Cardiac muscle cell (in vitro differentiated cells and primary cell): ENCODE results near the gene HARS1. TPM values are rescaled to one million over a fixed set of nuclear protein-coding genes. Genes with fewer than 3 reads are reported as not detected.
"Not testable (repeated sequence)": the region's sequence is repeated elsewhere in the genome, so short reads cannot be mapped to it uniquely, and the experiment has no call there.

Experiments used
- DNase-seq, 2 donors: peaks; one replicate each; pipeline versions ENCODE4 v3.0.0 to v3.0.0-alpha.2; 2010 to 2017; ENCODE audit warnings: low read depth in 1 of 2, low spot score in 1 of 2
- H3K27ac ChIP-seq: fragments of 200-600 bp; sonication (generic); 2 replicates; pipeline ENCODE4 v1.5.1; 2016
- H3K27me3 ChIP-seq: fragments of 200-600 bp; sonication (generic); 2 replicates; pipeline ENCODE4 v1.6.0; 2016; ENCODE audit warnings: control low read depth
- H3K36me3 ChIP-seq: fragments of 200-600 bp; sonication (generic); 2 replicates; pipeline ENCODE4 v1.5.1; 2016; ENCODE audit warnings: control low read depth
- H3K4me1 ChIP-seq: fragments of 200-600 bp; sonication (generic); 2 replicates; pipeline ENCODE4 v1.8.1; 2017; ENCODE audit warnings: low read depth, mild to moderate bottlenecking, mixed run types
- H3K4me3 ChIP-seq: fragments of 200-600 bp; sonication (generic); 2 replicates; pipeline ENCODE4 v1.5.1; 2016; ENCODE audit warnings: mild to moderate bottlenecking
- H3K9me3 ChIP-seq: fragments of 200-600 bp; sonication (generic); 2 replicates; pipeline ENCODE4 v1.5.1; 2017; ENCODE audit warnings: low read depth, mild to moderate bottlenecking, control low read depth
- CTCF ChIP-seq: IDR thresholded peaks from 2 replicates; pipeline ENCODE4 v1.5.1; 2012; ENCODE audit warnings: low read depth, mild to moderate bottlenecking, low read length
- polyA plus RNA-seq: library from polyadenylated mRNA; unstranded; fragments of >200 nt; fragmentation: Nextera tagmentation; extraction: Ambion mirVana; gene quantifications from 2 replicates; pipeline ENCODE4 v1.2.1, GENCODE V29; 2016
- total RNA-seq: library from RNA; depleted of rRNA; stranded (reverse); fragments of >200 nt; gene quantifications from 2 replicates; pipeline ENCODE4 v1.2.3, GENCODE V29; 2016

The HARS1 gene
- total and polyA plus RNA-seq, 2 experiments from 2014 or later, result 43.0 to 94.1 TPM

DNA sequence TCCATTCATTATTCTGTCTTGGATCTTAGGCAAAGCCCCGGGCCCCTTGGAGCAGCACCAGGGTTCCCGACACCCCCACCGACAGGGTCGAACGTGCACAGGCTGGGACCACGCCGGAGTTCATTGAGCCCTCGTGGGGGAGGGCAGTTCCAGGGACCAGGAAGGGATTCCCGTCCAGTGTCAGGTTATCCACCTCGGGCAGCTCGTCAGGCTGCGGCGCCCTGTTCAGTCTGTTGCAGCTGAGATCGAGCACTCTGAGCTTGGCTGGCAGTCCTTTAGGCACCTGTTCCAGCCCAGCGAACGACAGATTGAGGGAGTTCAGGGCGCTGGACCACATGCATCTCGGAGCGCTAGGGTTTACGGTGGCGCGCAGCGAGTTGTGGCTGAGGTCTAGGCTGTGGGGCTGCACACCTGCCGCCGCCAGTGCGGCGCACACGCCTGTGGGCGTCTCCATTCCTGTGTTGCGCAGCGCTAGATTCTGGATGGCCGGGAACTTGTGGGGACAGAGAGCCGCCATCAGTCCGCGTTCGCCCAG is 59.3 kb downstream of the HARS1 start:
- Histone ChIP-seq H3K9me3 (no peaks in the 10 kb centered on the region), H3K4me3 (no peak overlapping the region), H3K27me3 (no peaks in the 10 kb centered on the region), H3K4me1 (no peaks in the 10 kb centered on the region), H3K36me3 (no peaks in the 10 kb centered on the region), H3K27ac (no peak overlapping the region)
- TF ChIP-seq CTCF, result no peak
- DNase-seq, result no peak

DNA sequence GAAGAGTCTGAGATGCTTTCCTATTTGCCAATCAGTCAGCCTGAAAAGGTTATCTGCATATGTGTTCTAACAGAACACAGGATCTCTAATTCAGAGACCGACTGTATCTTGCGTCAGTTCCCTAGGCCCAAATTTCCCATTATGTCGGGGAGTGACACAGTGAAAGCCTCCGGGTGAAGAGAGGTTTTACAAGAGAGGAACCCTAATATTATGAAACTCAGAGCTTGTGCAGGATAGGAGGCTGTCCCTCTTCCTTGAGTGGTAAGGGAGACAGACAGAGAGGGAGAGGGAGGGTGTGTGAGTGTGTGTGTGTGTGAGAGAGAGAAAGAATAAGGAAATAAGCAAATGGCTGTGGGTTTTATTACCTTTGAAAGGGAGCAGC is 60.1 kb downstream of the HARS1 start:
- Histone ChIP-seq H3K9me3 (no peaks in the 10 kb centered on the region), H3K36me3 (no peaks in the 10 kb centered on the region), H3K27ac (no peak overlapping the region), H3K27me3 (no peaks in the 10 kb centered on the region), H3K4me3 (no peak overlapping the region), H3K4me1 (no peaks in the 10 kb centered on the region)
- no peak for DNase-seq
- no peak for TF ChIP-seq CTCF

GRCh38 chr5:140630292-140631035 is 60.7 kb downstream of the HARS1 start:
- Histone ChIP-seq H3K4me1 (no peaks in the 10 kb centered on the region), H3K27me3 (no peaks in the 10 kb centered on the region), H3K36me3 (no peaks in the 10 kb centered on the region), H3K4me3 (no peak overlapping the region), H3K9me3 (no peaks in the 10 kb centered on the region), H3K27ac (no peak overlapping the region)
- no peak for DNase-seq
- TF ChIP-seq CTCF, result no peak

DNA sequence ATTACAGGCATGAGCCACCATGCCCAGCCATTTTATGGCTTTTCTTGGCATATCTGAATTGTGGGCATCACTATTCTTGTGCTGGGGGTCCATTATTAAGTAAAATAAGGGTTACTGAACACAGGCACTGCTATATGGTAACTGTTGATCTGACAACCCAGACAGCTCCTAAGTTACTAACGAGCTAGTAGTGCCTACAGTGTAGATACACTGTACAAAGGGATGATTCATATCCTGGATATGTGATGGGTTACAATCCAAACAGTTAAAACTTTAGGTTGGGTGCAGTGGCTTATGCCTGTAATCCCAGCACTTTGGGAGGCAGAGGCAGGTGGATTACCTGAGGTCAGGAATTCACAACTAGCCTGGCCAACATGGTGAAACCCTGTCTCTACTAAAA is 62.5 kb downstream of the HARS1 start:
- no peak for DNase-seq
- Histone ChIP-seq H3K4me1 (no peaks in the 10 kb centered on the region), H3K9me3 (no peaks in the 10 kb centered on the region), H3K36me3 (no peaks in the 10 kb centered on the region), H3K27me3 (no peaks in the 10 kb centered on the region), H3K4me3 (no peak overlapping the region), H3K27ac (no peak overlapping the region)
- TF ChIP-seq CTCF, result no peak

- DNase-seq, result no peak
- H3K4me1 ChIP-seq, result no peaks in the 10 kb centered on the region
- H3K27me3 ChIP-seq, result no peaks in the 10 kb centered on the region
- TF ChIP-seq CTCF, result no peak
- no peaks in the 10 kb centered on the region for H3K36me3 ChIP-seq
- H3K27ac ChIP-seq, result no peak overlapping the region
- H3K9me3 ChIP-seq, result no peaks in the 10 kb centered on the region
- no peak overlapping the region for H3K4me3 ChIP-seq
Observed at GRCh38 chr5:140627972-140628371, 63.2 kb downstream of the HARS1 start.

- not testable (repeated sequence) for H3K27me3 ChIP-seq, DNase-seq, H3K4me3 ChIP-seq, H3K4me1 ChIP-seq, H3K36me3 ChIP-seq, H3K27ac ChIP-seq, H3K9me3 ChIP-seq
Observed at GRCh38 chr5:140624886-140625285, 66.3 kb downstream of the HARS1 start.
